Fibroblast of mammary gland (primary cell): ENCODE measurements around the gene RDH11.

Source experiments
- DNase-seq: peaks from one replicate; pipeline ENCODE4 v3.0.0-alpha.2; 2010; ENCODE audit warnings: low read depth
- H3K4me3 ChIP-seq: 2 replicates; pipeline ENCODE4 v1.5.1; 2011; ENCODE audit warnings: low read depth, mild to moderate bottlenecking, low read length, moderate library complexity; ENCODE audit not compliant: control insufficient read depth
- CTCF ChIP-seq: conservative IDR thresholded peaks from 2 replicates; pipeline ENCODE4 v1.5.1; 2011; ENCODE audit warnings: low read depth, low read length, inconsistent platforms; ENCODE audit not compliant: control insufficient read depth, insufficient read depth

RDH11 gene

DNA sequence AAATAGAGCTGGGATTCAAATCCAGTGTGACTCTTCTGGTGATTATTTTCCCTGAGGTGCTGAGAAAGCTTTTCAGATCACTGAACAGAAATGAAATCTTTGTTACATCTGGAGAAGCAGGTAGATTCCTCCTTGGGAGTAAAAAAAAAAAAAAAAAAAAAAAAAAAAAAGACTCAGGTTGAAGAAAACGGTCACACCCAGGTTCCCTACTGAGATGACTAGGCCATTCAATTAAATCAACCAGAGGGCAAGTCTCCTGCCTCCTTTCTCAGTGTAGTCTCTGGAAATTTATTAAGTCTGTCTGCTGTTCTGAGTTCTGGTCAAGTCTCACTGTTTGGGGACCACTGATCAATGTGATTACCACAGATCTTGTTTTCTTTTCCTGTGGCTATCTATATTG, 51.9 kb downstream of the RDH11 start:
- no peak for DNase-seq
- H3K4me3 ChIP-seq = no peak overlapping the region
- TF ChIP-seq CTCF = no peak

GRCh38 chr14:67641902-67642749, 53.4 kb downstream of the RDH11 start:
- no peak for DNase-seq
- no peak for TF ChIP-seq CTCF
- no peak overlapping the region for H3K4me3 ChIP-seq

DNA sequence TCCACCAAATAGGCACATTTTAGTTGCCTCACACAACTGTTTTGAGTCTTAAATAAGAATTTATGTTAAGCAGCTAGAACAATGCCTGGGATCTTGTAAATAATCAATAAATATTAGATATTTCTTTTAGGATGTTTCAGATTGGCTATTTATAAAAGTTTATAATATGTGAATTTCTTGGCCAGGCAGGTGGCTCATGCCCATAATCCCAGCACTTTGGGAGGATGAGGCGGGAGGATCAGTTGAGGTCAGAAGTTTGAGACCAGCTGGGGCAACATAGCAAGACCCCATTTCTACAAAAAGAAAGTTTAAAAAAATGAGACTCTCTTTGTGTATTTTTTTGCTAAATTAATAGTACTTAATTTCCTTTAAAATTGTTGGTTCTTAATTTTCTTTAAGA, 54.1 kb downstream of the RDH11 start:
- TF ChIP-seq CTCF = no peak
- no peak for DNase-seq

DNA sequence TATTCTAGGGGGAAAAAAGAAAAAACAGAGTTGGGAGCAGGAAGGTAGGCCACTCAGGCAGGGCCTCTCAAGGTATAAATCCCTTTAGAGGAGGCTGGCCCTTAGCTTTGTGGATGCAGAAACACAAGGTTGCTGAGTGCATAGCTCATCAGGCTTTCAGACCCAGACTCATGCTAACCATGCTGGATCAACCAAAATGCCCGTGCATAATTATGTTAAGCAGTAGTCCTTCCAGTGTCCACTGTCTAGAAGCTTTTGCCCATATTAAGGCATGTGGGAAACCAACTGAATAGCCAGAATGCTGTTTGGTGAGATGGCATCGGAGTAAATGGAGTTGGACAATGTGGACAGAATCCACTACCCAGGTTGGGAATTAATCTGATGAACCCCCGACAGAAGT, 56.9 kb downstream of the RDH11 start:
- no peak for DNase-seq
- no peak overlapping the region for H3K4me3 ChIP-seq
- TF ChIP-seq CTCF = no peak

More for the DNA sequence above, 54.1 kb downstream of the RDH11 start:
- no peak overlapping the region for H3K4me3 ChIP-seq

- DNase-seq = no peak
- TF ChIP-seq CTCF = no peak
- H3K4me3 ChIP-seq = no peak overlapping the region
Observed at GRCh38 chr14:67636361-67636919, 59.1 kb downstream of the RDH11 start.

- no peak for TF ChIP-seq CTCF
- H3K4me3 ChIP-seq = no peak overlapping the region
- DNase-seq = no peak
Observed at GRCh38 chr14:67633451-67634147, 62.0 kb downstream of the RDH11 start.
